SK-N-SH (cell line): Measurements from ENCODE around the gene SAT2.

Experiments
- CTCF ChIP-seq: fragments of 200-600 bp; sonication (generic); IDR thresholded peaks from 2 replicates; pipeline ENCODE4 v1.6.1; 2017; ENCODE audit warnings: antibody characterized with exemption, mild to moderate bottlenecking, moderate library complexity
- EP300 ChIP-seq, 2 experiments: IDR thresholded peaks; 2 replicates each; pipeline versions ENCODE4 v1.4.0 to v1.6.1; 2012; ENCODE audit warnings: borderline replicate concordance in 1 of 2, low read depth in 1 of 2, low read length in 1 of 2
- EZH2phosphoT487 ChIP-seq: fragments of 200-600 bp; sonication (generic); IDR thresholded peaks from 2 replicates; pipeline ENCODE4 v1.6.1; 2017; ENCODE audit warnings: low read depth, mixed run types, mild to moderate bottlenecking, antibody characterized with exemption, moderate library complexity, borderline replicate concordance
- GABPA ChIP-seq: IDR thresholded peaks from 2 replicates; pipeline ENCODE4 v1.4.0; 2012; ENCODE audit warnings: low read depth, mild to moderate bottlenecking
- MAX ChIP-seq: IDR thresholded peaks from 2 replicates; pipeline ENCODE4 v1.4.0; 2012; ENCODE audit warnings: low read depth
- PBX3 ChIP-seq: IDR thresholded peaks from 2 replicates; pipeline ENCODE4; 2012
- RCOR1 ChIP-seq: fragments of 150-350 bp; IDR thresholded peaks from 2 replicates; pipeline ENCODE4 v1.6.1; 2017; ENCODE audit warnings: antibody characterized with exemption, low read length
- SMC3 ChIP-seq: IDR thresholded peaks from 2 replicates; pipeline ENCODE4 v1.6.1; 2012; ENCODE audit warnings: low read depth, low read length, improper control_type of control experiment
- TAF1 ChIP-seq: IDR thresholded peaks from 2 replicates; pipeline ENCODE4 v1.6.1; 2012; ENCODE audit warnings: low read depth, mild to moderate bottlenecking, low read length, moderate library complexity, borderline replicate concordance
- ZBTB33 ChIP-seq: IDR thresholded peaks from 2 replicates; pipeline ENCODE4 v1.4.0; 2012; ENCODE audit warnings: low read depth, borderline replicate concordance

- no peak for TF ChIP-seq GABPA
- TF ChIP-seq TAF1 = no peak
- TF ChIP-seq MAX = no peak
- TF ChIP-seq CTCF = no peak
- TF ChIP-seq EZH2phosphoT487 = no peak
- TF ChIP-seq RCOR1 = no peak
- TF ChIP-seq EP300 (IDR thresholded peaks at IDR 0.05; ENCODE audit: borderline replicate concordance in 1 of 2, low read depth in 1 of 2, low read length in 1 of 2) = no peak
- TF ChIP-seq ZBTB33 = no peak
- no peak for TF ChIP-seq PBX3
- TF ChIP-seq SMC3 = no peak
These were observed 17.0 kb downstream of the SAT2 start for GRCh38 chr17:7610641-7611040.
